NCI-H526 (cell line): ENCODE data around the gene KPNA2.
"Not testable (repeated sequence)": the region's sequence is repeated elsewhere in the genome, so short reads cannot be mapped to it uniquely, and the experiment has no call there.

Experiments used
- DNase-seq, 2 experiments: peaks; one replicate each; lab custom pipeline; 2025; lab: John Stamatoyannopoulos, UW

The KPNA2 gene

GRCh38 chr17:68035523-68036303 is at the start of gene KPNA2:
TSS of gene KPNA2 (plus strand) at chr17:68035735. CDS start at chr17:68037133, 1,398 bp downstream.
- DNase-seq: peak; percentile 98 to 100

GRCh38 chr17:67990909-67991308 is 44.6 kb upstream of the KPNA2 start:
- no peak for DNase-seq

GRCh38 chr17:67992548-67993152 is 42.9 kb upstream of the KPNA2 start:
- peak in 1 of 2 experiments; percentile 37 for DNase-seq

- DNase-seq: peak; percentile 57 to 94
Measured at GRCh38 chr17:67993153-67993997, 42.2 kb upstream of the KPNA2 start.

GRCh38 chr17:67993998-67994361 is 41.6 kb upstream of the KPNA2 start:
- DNase-seq: peak in 1 of 2 experiments; percentile 59

- DNase-seq: no peak
Measured at GRCh38 chr17:67994817-67995569, 40.5 kb upstream of the KPNA2 start.

GRCh38 chr17:67995570-67996263 is 39.8 kb upstream of the KPNA2 start:
- peak; percentile 45 to 56 for DNase-seq

- DNase-seq: peak in 1 of 2 experiments; percentile 27
Measured at GRCh38 chr17:67996301-67997171, 39.0 kb upstream of the KPNA2 start, which contains the start of gene C17orf58. TSS of gene C17orf58 (minus strand) at chr17:67996469. CDS start at chr17:67996198, 271 bp downstream.

GRCh38 chr17:67998466-67998865 is 37.1 kb upstream of the KPNA2 start:
- no peak for DNase-seq

- DNase-seq: no peak
Measured at GRCh38 chr17:67999291-67999911, 36.1 kb upstream of the KPNA2 start.

- DNase-seq: no peak
Measured at GRCh38 chr17:68004201-68004600, 31.3 kb upstream of the KPNA2 start.

GRCh38 chr17:68006797-68007196 is 28.7 kb upstream of the KPNA2 start:
- no peak for DNase-seq

- peak in 1 of 2 experiments; percentile 41 for DNase-seq
Measured at GRCh38 chr17:68011199-68011665, 24.3 kb upstream of the KPNA2 start.

- DNase-seq: no peak
Measured at GRCh38 chr17:68013385-68013784, 22.1 kb upstream of the KPNA2 start.

- DNase-seq: no peak
Measured at GRCh38 chr17:68015081-68015723, 20.3 kb upstream of the KPNA2 start.

GRCh38 chr17:68016838-68017237 is 18.7 kb upstream of the KPNA2 start:
- no peak for DNase-seq

- DNase-seq: not testable (repeated sequence)
Measured at GRCh38 chr17:68018493-68018892, 17.0 kb upstream of the KPNA2 start.

GRCh38 chr17:68019336-68019674 is 16.2 kb upstream of the KPNA2 start:
- peak in 1 of 2 experiments; percentile 55 for DNase-seq
